CD4-positive, alpha-beta T cell (primary cell): Measurements from ENCODE around the gene FBXW2. TPM values are rescaled to one million over a fixed set of nuclear protein-coding genes. Genes with fewer than 3 reads are reported as not detected.
"Not testable (repeated sequence)": the region's sequence is repeated elsewhere in the genome, so short reads cannot be mapped to it uniquely, and the experiment has no call there.

Experiments used
- ATAC-seq: fragments of 200-7000 bp; cut with Tn5 transposase; one replicate; pipeline ENCODE4 v1.10.0; 2022; ENCODE audit warnings: mild to moderate bottlenecking; ENCODE audit not compliant: poor library complexity
- CTCF ChIA-PET: fragments of 350-600 bp; sonication (Branson Sonifier 250); formaldehyde crosslinking; loops from one replicate; lab custom pipeline; 2021; ENCODE audit warnings: antibody characterized with exemption, inconsistent platforms; lab: Charles Lee
- POLR2A ChIA-PET: fragments of 350-600 bp; sonication (Branson Sonifier 250); formaldehyde crosslinking; loops from one replicate; lab custom pipeline; 2021; ENCODE audit warnings: antibody characterized with exemption, inconsistent platforms; lab: Charles Lee
- DNase-seq, 14 experiments: peaks; one replicate each; pipeline ENCODE4 v3.0.0-alpha.2; 2013 to 2020; ENCODE audit warnings: mixed read lengths in 2 of 14
- H3K27ac ChIP-seq, 2 donors: one replicate each; pipeline versions ENCODE4 v1.5.1 to v1.7.0; 2013; ENCODE audit warnings: low read length in 2 of 2, low read depth in 1 of 2, mild to moderate bottlenecking in 1 of 2
- H3K27me3 ChIP-seq, 2 experiments: 1 replicate in 1 of 2; 2 replicates in 1 of 2; pipeline versions ENCODE4 v1.6.1 to v1.7.0; 2013; ENCODE audit warnings: low read length in 2 of 2, control low read depth in 1 of 2, mild to moderate bottlenecking in 1 of 2, moderate library complexity in 1 of 2; ENCODE audit not compliant: insufficient read depth in 2 of 2, control insufficient read depth in 1 of 2
- H3K36me3 ChIP-seq: one replicate; pipeline ENCODE4 v1.6.1; 2013; ENCODE audit warnings: low read length, control low read depth; ENCODE audit not compliant: insufficient read depth
- H3K4me1 ChIP-seq: one replicate; pipeline ENCODE4 v1.6.1; 2013; ENCODE audit warnings: low read length, control low read depth; ENCODE audit not compliant: insufficient read depth
- H3K4me3 ChIP-seq: one replicate; pipeline ENCODE4 v1.5.1; 2013; ENCODE audit warnings: mild to moderate bottlenecking, low read length, moderate library complexity
- H3K9me3 ChIP-seq, 2 experiments: 1 replicate in 1 of 2; 2 replicates in 1 of 2; pipeline versions ENCODE4 v1.6.1 to v1.7.0; 2013; ENCODE audit warnings: low read length in 2 of 2, mild to moderate bottlenecking in 2 of 2, control low read depth in 1 of 2, moderate library complexity in 1 of 2; ENCODE audit not compliant: control insufficient read depth in 1 of 2, insufficient read depth in 1 of 2
- H3K27ac Mint-ChIP-seq: one replicate; pipeline ENCODE4 v1.8.0; 2020; ENCODE audit warnings: mixed read lengths
- H3K27me3 Mint-ChIP-seq: one replicate; pipeline ENCODE4 v1.8.0; 2021; ENCODE audit warnings: mixed read lengths
- H3K36me3 Mint-ChIP-seq: one replicate; pipeline ENCODE4 v1.8.0; 2021; ENCODE audit warnings: low read depth, mixed read lengths
- H3K4me1 Mint-ChIP-seq: one replicate; pipeline ENCODE4 v1.8.0; 2021; ENCODE audit warnings: low read depth, mixed read lengths
- H3K4me3 Mint-ChIP-seq: one replicate; pipeline ENCODE4 v1.8.0; 2020; ENCODE audit warnings: mild to moderate bottlenecking, mixed read lengths
- H3K9me3 Mint-ChIP-seq: one replicate; pipeline ENCODE4 v1.8.0; 2020; ENCODE audit warnings: mixed read lengths
- CTCF ChIP-seq: fragments of 200-600 bp; IDR thresholded peaks from one replicate; pipeline ENCODE4 v1.8.0; 2022; ENCODE audit warnings: antibody characterized with exemption, mild to moderate bottlenecking
- intact Hi-C, 2 experiments: fragments of 100-400 bp; cut with DNase I in 1 of 2; cut with micrococcal nuclease in 1 of 2; formaldehyde crosslinking; loops; one replicate each; pipeline versions ENCODE4 v1.15.1 to v1.9.0; 2023 to 2025; cut with DNase I, micrococcal nuclease
- total RNA-seq, 174 experiments: library from RNA in 2 of 174; stranded (reverse) in 2 of 174; gene quantifications; one replicate each; pipeline ENCODE4 v1.2.3 and lab custom pipeline; 2021 to 2026

Gene FBXW2
- total RNA-seq, 2 experiments from 2014 or later = 58.7 to 64.7 TPM

DNA sequence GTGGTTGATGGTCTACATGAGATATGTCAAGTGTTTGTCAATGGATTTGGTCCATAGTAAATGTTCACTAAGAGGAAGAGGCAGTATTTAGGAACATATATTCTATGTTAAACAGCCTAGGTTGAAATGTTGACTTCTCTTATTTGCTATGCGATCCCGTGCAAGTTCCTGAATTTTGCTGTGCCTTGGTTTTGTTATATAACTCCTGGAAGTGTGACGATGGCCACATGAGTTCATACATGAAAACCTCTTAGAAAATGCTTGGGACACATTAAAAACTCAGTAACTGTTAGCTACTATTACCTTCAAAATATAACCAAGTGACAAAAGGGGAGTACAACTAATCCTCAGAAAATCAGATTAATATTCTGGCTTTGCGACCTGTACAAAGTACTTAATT, 21.9 kb upstream of the FBXW2 start:
- Mint-ChIP-seq H3K9me3 (peaks cover 5% of the 10 kb centered on the region), H3K4me3 (no peak overlapping the region), H3K27me3 (no peaks in the 10 kb centered on the region), H3K36me3 (peaks cover 77% of the 10 kb centered on the region), H3K4me1 (no peaks in the 10 kb centered on the region), H3K27ac (no peak overlapping the region)
- POLR2A ChIA-PET = interaction anchor here (1.0 kb wide), 1 partner anchor 28 kb away, joined by 3 read pairs; the partner anchor contains the start of gene PSMD5
- Histone ChIP-seq H3K27ac (no peak overlapping the region), H3K27me3 (no peaks in the 10 kb centered on the region), H3K4me3 (no peak overlapping the region), H3K36me3 (peaks cover 29% of the 10 kb centered on the region), H3K4me1 (no peaks in the 10 kb centered on the region), H3K9me3 (peaks cover 0 to 2% of the 10 kb centered on the region in 2 experiments)
- intact Hi-C loops = no loop called here
- CTCF ChIA-PET = no interaction called here
- ATAC-seq (no peak), DNase-seq (no peak)
- no peak for TF ChIP-seq CTCF

- no peaks in the 10 kb centered on the region for H3K4me1 Mint-ChIP-seq
- H3K27ac ChIP-seq = no peak overlapping the region
- no peaks in the 10 kb centered on the region for H3K27me3 Mint-ChIP-seq
- intact Hi-C loops = no loop called here
- no peak for ATAC-seq
- no peak for TF ChIP-seq CTCF
- ChIA-PET CTCF (no interaction called here), POLR2A (no interaction called here)
- H3K9me3 Mint-ChIP-seq = peaks cover 20% of the 10 kb centered on the region
- no peak for DNase-seq
- H3K9me3 ChIP-seq = peaks cover 35 to 43% of the 10 kb centered on the region in 2 experiments
- H3K36me3 ChIP-seq = no peaks in the 10 kb centered on the region
- peaks cover 59% of the 10 kb centered on the region for H3K36me3 Mint-ChIP-seq
- no peak overlapping the region for H3K4me3 Mint-ChIP-seq
- no peaks in the 10 kb centered on the region for H3K4me1 ChIP-seq
- no peak overlapping the region for H3K4me3 ChIP-seq
- H3K27me3 ChIP-seq = no peaks in the 10 kb centered on the region
- no peak overlapping the region for H3K27ac Mint-ChIP-seq
Measured at GRCh38 chr9:120808931-120809330, 15.7 kb upstream of the FBXW2 start.

DNA sequence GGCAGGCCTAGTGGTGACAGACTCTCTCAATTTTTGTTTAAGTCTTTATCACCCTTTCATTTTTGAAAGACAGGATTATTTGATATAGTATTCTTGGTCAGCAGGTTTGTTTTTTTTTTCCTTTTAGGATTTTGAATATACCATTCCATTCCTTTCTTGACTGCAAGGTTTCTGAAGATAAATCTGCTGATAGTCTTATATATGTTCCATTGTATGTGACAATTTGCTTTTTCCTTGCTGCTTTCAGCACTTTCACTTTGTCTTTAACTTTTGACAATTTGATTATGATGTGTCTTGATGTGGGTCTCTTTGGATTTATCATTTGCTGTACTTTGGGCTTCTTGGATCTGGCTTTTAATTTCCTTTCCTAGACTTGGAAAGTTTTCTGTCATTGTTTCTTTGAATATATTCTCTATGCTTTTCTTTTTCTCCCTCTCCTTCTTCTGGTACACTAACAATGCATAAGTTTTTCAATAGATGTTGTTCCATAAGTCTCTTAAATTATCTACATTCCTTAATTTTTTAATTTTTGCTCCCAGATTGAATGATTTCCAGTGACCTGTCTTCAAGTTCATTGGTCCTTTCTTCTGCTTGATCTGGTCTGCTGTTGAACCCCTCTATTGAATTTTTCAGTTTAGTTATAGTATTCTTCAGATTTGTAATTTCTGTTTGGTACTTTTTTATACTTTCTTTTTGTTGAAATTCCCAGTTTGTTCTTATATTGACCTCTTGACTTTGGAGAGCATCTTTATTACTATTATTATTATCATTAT, 14.6 kb upstream of the FBXW2 start:
- POLR2A ChIA-PET = no interaction called here
- no peaks in the 10 kb centered on the region for H3K27me3 ChIP-seq
- peaks cover 20% of the 10 kb centered on the region for H3K9me3 Mint-ChIP-seq
- TF ChIP-seq CTCF = no peak
- H3K4me3 Mint-ChIP-seq = no peak overlapping the region
- no peaks in the 10 kb centered on the region for H3K36me3 ChIP-seq
- no peaks in the 10 kb centered on the region for H3K4me1 Mint-ChIP-seq
- CTCF ChIA-PET = no interaction called here
- H3K9me3 ChIP-seq = peaks cover 35 to 43% of the 10 kb centered on the region in 2 experiments
- peaks cover 59% of the 10 kb centered on the region for H3K36me3 Mint-ChIP-seq
- H3K4me1 ChIP-seq = no peaks in the 10 kb centered on the region
- H3K27ac Mint-ChIP-seq = no peak overlapping the region
- no peak for ATAC-seq
- intact Hi-C loops = no loop called here
- H3K27ac ChIP-seq = no peak overlapping the region
- H3K4me3 ChIP-seq = no peak overlapping the region
- DNase-seq = no peak
- no peaks in the 10 kb centered on the region for H3K27me3 Mint-ChIP-seq

DNA sequence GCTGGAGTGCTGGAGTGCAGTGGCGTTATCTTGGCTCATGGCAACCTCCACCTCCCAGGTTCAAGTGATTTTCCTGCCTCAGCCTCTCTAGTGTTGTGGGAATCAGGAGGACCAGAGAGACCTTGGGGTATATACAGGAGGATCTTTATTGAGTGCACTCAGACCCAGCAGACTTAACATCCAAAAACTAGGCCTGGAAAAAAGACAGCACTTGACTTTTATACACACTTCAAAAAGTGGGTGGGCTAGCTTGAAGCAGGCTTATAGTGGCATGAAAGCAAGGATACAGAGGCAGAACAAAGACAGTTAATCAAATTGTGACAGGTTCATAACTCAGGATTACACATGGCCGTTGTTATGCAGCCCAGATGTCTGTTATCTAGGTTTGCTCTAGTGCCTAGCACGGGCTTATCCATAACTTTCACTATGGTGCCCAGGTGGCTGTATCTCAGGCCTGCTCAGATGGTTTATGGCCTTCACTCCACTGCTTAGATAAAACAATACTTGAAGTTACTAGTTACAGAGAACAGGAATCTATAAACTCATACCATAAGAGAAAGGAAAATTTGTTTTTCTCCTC, 11.7 kb upstream of the FBXW2 start:
- H3K27ac Mint-ChIP-seq, POLR2A ChIA-PET, H3K4me3 Mint-ChIP-seq, CTCF ChIA-PET, H3K4me1 ChIP-seq, H3K4me3 ChIP-seq, H3K27me3 Mint-ChIP-seq, H3K4me1 Mint-ChIP-seq, H3K27ac ChIP-seq, DNase-seq, ATAC-seq, H3K36me3 ChIP-seq, intact Hi-C loops, H3K27me3 ChIP-seq: not testable (repeated sequence)
- H3K36me3 Mint-ChIP-seq = peaks cover 37% of the 10 kb centered on the region
- peaks cover 14% of the 10 kb centered on the region for H3K9me3 Mint-ChIP-seq
- H3K9me3 ChIP-seq = peaks cover 32 to 43% of the 10 kb centered on the region in 2 experiments
